GM10266 (cell line): ENCODE data around the gene LYPD6.
A peak's percentile ranks its signal among the peaks of the same experiment; 100 is the strongest.
"Not testable (repeated sequence)": the region's sequence is repeated elsewhere in the genome, so short reads cannot be mapped to it uniquely, and the experiment has no call there.

Experiments
- DNase-seq: peaks from one replicate; pipeline ENCODE4 v3.0.0; 2012; ENCODE audit errors: extremely low spot score
- TF ChIP-seq, protein P1 (sequence below): IDR thresholded peaks from 2 replicates; pipeline ENCODE4 v1.5.1; 2012; ENCODE audit warnings: mild to moderate bottlenecking, low read depth; ENCODE audit not compliant: control insufficient read depth, insufficient read depth; ENCODE audit errors: missing control alignments

The LYPD6 gene

DNA sequence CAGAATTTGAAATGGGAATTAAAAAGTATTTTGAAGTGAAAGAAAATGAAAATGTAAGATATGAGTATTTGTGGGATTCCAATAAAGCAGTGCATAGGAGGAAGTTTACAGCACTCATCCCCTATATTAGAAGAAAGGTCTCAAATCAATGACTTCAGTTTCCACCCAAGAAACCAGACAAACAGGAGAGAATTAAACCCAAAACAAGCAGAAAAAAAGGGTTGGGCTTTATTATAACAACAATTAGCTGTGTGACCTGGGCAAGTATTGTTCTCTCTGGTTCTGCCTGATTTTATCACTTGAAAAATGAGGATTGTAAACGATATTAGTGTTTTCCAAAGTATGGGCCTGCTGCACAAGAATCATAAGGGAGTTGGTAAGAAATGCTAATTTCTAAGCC lies 18.3 kb upstream of the LYPD6 start:
- TF ChIP-seq, protein P1, sequence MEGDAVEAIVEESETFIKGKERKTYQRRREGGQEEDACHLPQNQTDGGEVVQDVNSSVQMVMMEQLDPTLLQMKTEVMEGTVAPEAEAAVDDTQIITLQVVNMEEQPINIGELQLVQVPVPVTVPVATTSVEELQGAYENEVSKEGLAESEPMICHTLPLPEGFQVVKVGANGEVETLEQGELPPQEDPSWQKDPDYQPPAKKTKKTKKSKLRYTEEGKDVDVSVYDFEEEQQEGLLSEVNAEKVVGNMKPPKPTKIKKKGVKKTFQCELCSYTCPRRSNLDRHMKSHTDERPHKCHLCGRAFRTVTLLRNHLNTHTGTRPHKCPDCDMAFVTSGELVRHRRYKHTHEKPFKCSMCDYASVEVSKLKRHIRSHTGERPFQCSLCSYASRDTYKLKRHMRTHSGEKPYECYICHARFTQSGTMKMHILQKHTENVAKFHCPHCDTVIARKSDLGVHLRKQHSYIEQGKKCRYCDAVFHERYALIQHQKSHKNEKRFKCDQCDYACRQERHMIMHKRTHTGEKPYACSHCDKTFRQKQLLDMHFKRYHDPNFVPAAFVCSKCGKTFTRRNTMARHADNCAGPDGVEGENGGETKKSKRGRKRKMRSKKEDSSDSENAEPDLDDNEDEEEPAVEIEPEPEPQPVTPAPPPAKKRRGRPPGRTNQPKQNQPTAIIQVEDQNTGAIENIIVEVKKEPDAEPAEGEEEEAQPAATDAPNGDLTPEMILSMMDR = no peak
- DNase-seq = no peak

DNA sequence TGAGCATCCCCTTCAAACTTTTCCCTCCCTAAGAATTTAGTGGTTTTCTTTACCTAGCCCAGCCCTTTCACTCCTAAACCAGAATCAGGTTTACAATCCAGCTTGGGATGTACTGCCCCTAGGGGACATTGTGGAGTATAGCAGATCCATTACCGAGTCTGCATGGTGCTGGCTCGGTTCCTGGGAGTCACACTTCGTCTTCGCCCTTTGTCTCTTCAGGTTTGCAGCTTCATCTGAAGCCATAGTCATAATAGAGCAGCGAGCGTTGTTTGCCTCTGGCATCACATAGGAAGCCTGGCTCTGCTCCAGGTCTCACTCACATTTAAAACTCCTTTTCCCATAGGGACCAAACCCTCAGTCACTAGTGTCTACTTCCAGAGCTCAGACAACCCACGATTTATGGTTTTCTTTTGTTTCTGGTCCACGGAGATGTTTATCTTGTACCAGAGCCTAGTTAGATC lies 16.8 kb upstream of the LYPD6 start:
- TF ChIP-seq, protein P1 = peak; percentile 74
- DNase-seq = peak; percentile 78

DNA sequence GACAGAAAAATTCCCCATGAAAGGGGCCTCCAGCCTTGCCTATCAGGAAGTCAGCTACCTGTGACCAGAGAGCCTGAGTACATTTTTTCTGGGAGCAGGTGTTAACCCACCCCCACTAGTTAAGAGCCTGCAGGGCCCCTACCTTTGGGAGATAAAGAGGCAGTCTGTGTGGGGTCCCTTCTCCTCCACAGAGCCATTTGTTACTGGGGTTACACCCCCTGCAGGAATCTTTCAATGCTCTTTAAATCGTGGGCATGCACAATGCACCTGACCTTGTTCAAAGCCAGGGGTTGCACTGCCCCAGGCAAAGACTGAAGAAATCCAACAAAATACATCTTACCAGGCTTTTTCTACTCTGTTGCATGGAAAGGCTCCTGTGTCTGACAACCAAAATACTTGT lies 15.7 kb upstream of the LYPD6 start:
- TF ChIP-seq, protein P1 = no peak
- DNase-seq = no peak

DNA sequence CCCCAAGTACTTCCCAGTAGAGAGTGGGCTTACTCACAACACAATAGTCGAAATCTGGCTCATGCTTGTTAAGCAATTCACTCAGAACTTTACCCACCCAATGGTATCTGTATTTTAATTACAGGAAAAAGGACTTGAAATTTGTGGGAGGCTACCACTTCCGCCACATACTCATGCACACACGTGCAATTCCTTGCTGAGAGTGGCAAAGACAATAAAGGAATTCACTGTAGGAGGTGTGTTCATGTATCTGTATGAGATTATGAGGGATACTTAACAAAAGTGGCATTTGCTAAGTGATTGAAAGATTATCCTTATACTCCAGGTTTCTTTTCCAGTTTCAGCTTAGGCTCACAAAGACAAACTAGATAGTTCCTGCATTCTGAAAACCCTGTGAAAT lies 14.9 kb upstream of the LYPD6 start:
- no peak for DNase-seq
- TF ChIP-seq, protein P1 = no peak

DNA sequence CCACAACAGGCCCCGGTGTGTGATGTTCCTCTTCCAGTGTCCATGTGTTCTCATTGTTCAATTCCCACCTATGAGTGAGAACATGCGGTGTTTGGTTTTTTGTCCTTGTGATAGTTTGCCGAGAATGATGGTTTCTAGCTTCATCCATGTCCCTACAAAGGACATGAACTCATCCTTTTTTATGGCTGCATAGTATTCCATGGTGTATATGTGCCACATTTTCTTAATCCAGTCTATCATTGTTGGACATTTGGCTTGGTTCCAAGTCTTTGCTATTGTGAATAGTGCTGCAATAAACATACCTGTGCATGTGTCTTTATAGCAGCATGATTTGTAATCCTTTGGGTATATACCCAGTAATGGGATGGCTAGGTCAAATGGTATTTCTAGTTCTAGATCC lies 11.8 kb upstream of the LYPD6 start:
- DNase-seq = not testable (repeated sequence)

DNA sequence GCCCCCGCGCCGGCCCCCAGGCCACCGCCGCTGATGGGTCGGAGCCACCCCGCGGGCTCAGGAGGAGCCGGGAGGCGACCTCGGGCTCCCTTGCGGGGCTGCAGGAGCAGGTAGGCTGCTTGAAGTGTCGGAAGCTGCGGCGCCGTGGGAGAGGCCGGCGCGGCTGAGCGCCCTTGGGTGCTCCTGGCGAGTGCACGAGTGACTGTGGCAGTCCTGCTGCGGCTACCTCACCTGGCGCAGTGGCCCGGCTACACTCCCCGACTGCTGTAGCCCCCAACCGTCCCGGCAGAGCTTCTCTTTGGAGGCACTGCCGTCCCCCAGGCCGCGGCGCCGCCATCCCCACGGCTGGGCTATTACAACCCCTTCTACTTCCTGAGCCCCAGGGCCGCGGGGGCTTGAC lies 10.0 kb upstream of the LYPD6 start:
- TF ChIP-seq, protein P1 = no peak
- no peak for DNase-seq

DNA sequence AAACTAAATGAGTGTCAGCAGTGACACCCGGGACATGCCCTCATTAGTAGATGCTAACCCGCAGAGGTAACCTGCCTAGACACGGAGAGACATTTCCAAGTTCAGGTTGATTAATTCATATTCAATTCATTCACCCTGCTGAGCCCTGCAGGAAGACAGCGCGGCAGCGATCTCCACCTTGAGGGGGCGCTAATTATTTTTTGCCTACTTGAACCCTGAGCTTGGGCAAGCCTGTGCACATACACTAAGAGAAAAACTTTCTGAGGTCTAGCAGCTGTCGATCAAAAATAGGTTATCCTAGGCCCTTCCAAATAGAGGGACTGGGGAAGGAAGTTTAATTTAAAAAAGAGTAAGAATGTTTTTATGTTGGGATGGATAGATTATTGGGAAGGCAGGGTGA lies 1.3 kb upstream of the LYPD6 start:
- peak; percentile 37 for DNase-seq
- TF ChIP-seq, protein P1 = no peak

DNA sequence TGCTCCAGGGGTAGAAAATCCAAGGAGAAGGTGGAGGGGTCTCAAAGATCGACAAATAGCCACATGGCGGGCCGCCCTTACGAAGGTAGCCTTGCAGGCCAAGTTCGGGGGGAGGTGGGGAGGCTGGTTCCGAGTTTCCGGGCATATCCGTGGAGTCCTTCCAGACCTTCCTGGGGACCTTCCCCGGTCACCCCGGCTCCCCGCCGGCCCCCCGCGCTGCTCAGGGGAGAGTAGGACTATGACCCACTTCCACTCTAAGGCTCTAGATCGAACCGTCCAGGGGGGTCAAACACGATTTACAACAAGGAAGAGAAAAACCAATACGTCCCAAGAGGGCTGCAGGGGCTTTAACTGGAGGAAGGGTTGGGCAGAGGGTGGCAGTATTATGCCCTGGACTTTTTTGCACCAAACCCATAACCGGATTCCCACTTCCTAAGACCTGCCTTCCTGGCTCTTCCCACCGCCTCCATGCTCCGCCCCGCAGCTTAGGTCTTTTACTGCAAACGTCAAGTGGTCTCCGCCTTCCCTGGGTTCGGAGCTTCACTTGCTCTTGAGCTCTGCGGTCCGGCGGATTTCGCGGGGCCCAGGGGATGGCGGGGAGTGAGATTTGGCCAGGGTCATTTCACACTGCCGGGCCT lies 779 bp upstream of the LYPD6 start:
- TF ChIP-seq, protein P1 = no peak
- DNase-seq = peak; percentile 44
